IPS-15b (cell line): ENCODE measurements around the gene ZNF791.
A peak's percentile ranks its signal among the peaks of the same experiment; 100 is the strongest.
"Not testable (repeated sequence)": the region's sequence is repeated elsewhere in the genome, so short reads cannot be mapped to it uniquely, and the experiment has no call there.

Experiments
- H3K27me3 ChIP-seq: one replicate; pipeline ENCODE4 v1.6.1; 2013; ENCODE audit warnings: low read length; ENCODE audit not compliant: control insufficient read depth, insufficient read depth
- H3K36me3 ChIP-seq: one replicate; pipeline ENCODE4 v1.6.1; 2013; ENCODE audit warnings: low read length; ENCODE audit not compliant: control insufficient read depth, insufficient read depth
- H3K4me1 ChIP-seq: one replicate; pipeline ENCODE4 v1.6.1; 2013; ENCODE audit warnings: mild to moderate bottlenecking, low read length; ENCODE audit not compliant: control insufficient read depth, insufficient read depth
- H3K4me3 ChIP-seq: one replicate; pipeline ENCODE4 v1.5.1; 2013; ENCODE audit warnings: low read depth, low read length
- H3K9ac ChIP-seq: one replicate; pipeline ENCODE4 v1.6.1; 2013; ENCODE audit warnings: low read depth, mild to moderate bottlenecking, low read length
- H3K9me3 ChIP-seq: one replicate; pipeline ENCODE4 v1.6.1; 2013; ENCODE audit warnings: mild to moderate bottlenecking, low read length; ENCODE audit not compliant: control insufficient read depth, insufficient read depth

ZNF791 gene

DNA sequence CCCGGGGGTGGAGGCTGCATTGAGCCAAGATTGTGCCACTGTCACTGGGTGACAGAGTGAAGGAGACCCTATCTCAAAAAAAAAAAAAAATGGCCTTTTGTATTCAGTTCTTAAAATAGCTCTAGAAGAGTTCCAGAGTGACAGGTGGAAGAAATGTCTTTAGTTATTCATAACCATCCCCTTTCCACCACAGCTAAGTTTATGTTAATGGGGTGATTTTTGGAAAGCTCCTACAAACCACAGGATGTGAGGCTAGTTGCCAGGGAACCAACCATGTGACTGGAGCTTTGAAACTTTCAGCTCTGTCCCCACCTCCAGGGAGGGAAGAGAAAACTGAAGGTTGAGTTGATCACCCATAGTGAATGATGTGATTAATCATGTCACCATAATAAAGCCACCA is 7.0 kb upstream of the ZNF791 start:
- no peak overlapping the region for H3K9ac ChIP-seq
- no peaks in the 10 kb centered on the region for H3K4me1 ChIP-seq
- H3K9me3 ChIP-seq = no peaks in the 10 kb centered on the region
- H3K27me3 ChIP-seq = no peaks in the 10 kb centered on the region
- H3K36me3 ChIP-seq = no peaks in the 10 kb centered on the region
- no peak overlapping the region for H3K4me3 ChIP-seq

DNA sequence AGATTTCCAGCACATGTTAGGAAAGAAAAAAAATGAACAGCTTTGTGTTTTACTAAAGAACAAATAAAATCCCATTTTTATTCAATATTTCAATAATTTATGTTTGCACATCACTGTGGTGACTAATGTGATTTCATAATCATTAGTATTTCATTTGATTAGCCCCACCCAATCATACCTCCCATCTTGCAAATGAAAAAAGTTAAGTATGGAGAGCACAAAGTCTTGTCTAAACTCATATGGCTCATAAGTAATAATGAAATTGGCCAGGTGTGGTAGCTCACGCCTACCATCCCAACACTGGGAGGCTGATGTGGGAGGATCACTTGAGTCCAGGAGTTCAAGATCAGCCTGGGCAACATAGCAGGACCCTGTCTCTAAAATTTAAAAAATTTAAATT is 3.9 kb upstream of the ZNF791 start:
- H3K27me3 ChIP-seq = no peaks in the 10 kb centered on the region
- H3K4me3 ChIP-seq = no peak overlapping the region
- H3K9me3 ChIP-seq = no peaks in the 10 kb centered on the region
- H3K9ac ChIP-seq = no peak overlapping the region
- no peaks in the 10 kb centered on the region for H3K36me3 ChIP-seq
- H3K4me1 ChIP-seq = no peaks in the 10 kb centered on the region

DNA sequence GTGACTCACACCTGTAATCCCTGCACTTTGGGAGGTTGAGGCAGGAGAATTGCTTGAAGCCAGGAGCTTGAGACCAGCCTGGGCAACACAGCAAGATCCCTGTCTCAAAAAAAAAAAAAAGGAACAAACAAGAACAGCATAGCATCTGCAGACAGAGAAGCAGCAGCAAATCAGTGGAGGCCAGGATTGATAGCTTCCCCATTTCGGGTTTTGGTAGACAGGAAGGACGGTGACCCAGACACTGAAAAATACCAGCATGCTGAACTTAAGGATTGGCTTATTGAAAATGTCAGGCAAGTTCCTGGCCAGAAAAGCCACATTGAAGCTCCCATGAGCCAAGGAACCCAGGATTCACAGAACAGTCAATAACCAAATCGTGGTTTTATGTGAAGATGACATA is 3.1 kb upstream of the ZNF791 start:
- no peaks in the 10 kb centered on the region for H3K9me3 ChIP-seq
- H3K4me1 ChIP-seq = no peaks in the 10 kb centered on the region
- no peaks in the 10 kb centered on the region for H3K27me3 ChIP-seq
- no peak overlapping the region for H3K9ac ChIP-seq
- no peak overlapping the region for H3K4me3 ChIP-seq
- no peaks in the 10 kb centered on the region for H3K36me3 ChIP-seq

DNA sequence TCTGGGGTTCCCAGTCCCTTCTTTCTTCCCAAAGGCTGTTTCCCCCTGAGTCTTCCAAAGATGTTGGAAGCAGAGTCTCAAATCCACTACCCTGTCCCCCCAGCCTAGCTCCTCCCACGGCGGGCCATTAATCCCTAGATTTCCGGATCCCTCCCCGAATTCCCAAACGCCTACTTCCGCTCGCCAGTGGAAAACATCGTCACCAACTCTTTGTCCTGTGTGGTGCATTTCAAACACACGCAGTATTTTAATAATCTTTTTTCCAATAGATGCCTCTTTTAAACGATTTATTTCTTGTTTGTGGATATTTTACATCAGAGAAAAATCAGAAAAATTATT is 610 bp downstream of the ZNF791 start:
- Histone ChIP-seq H3K4me1 (no peaks in the 10 kb centered on the region), H3K4me3 (peak overlapping the region; percentile 76), H3K9ac (peak overlapping the region; percentile 89), H3K9me3 (no peaks in the 10 kb centered on the region), H3K36me3 (peaks cover 10% of the 10 kb centered on the region), H3K27me3 (no peaks in the 10 kb centered on the region)

DNA sequence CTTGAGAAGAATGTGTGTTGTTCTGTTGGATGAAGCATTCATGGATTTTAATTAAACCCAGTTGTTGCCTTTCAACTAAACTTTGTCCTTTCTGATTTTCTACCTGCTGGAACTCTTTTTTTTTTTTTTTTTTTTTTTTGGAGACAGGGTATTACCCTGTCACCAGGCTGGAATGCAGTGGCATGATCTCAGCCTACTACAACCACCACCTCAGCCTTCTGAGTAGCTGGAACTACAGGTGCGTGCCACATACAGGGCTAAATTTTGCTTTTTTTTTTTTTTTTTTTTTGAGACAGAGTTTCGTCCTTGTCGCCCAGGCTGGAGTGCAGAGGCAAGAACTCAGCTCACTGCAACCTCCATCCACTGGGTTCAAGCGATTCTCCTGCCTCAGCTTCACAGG is 6.9 kb downstream of the ZNF791 start:
- H3K9ac ChIP-seq = no peak overlapping the region
- no peaks in the 10 kb centered on the region for H3K4me1 ChIP-seq
- H3K27me3 ChIP-seq = no peaks in the 10 kb centered on the region
- H3K9me3 ChIP-seq = no peaks in the 10 kb centered on the region
- no peak overlapping the region for H3K4me3 ChIP-seq
- H3K36me3 ChIP-seq = peaks cover 10% of the 10 kb centered on the region

DNA sequence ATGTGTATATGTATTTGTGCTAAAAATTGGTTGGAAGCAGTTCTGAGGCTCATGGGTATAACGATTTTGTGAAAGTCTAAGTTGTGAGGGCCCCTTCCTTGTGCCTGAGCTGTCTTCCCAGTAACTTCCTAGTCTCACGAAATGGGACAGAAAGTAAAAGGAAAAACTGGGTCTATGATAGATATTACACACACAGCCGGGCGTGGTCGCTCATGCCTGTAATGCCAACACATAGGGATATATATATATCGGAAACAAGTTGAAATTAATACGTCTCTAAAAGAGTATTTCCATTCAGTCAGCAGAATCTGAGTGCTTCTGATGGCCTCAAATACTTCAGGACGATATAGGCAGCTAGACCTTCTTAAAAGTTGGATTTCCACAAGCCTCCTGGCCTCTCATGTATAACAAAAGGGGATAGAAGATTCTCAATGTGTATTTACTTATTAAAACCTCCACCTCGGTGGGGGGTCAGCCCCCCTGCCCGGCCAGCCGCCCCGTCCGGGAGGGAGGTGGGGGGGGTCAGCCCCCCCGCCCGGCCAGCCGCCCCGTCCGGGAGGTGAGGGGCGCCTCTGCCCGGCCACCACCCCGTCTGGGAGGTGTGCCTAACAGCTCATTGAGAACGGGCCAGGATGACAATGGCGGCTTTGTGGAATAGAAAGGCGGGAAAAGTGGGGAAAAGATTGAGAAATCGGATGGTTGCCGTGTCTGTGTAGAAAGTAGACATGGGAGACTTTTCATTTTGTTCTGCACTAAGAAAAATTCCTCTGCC is 10.7 kb downstream of the ZNF791 start:
- not testable (repeated sequence) for H3K27me3 ChIP-seq, H3K4me3 ChIP-seq, H3K9me3 ChIP-seq, H3K4me1 ChIP-seq, H3K9ac ChIP-seq
- peaks cover 16% of the 10 kb centered on the region for H3K36me3 ChIP-seq

DNA sequence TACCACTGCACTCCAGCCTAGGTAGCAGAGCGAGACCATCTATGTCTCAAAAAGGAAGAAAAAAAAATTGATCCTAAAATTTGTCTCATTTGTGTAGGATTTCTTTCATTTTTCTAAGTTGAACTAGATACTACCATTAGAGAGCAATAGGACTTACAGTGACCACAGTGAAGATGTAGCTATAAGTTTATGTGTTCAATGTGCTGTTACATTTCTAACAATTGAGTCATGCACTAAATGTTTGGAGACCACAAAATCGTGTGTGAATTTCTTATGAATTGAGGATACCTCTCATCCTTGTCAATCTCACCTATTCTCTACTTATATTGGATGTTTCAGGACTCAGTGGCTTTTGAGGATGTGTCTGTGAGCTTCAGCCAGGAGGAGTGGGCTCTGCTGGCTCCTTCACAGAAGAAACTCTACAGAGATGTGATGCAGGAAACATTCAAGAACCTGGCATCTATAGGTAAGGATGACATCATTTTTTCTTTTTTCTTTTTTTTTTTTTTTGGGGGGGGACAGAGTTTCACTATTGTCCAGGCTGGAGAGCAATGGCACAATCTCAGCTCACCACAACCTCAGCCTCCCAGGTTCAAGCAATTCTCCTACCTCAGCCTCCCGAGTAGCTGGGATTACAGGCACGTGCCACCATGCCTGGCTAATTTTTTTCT is 12.8 kb downstream of the ZNF791 start:
- Histone ChIP-seq H3K27me3 (no peaks in the 10 kb centered on the region), H3K9ac (no peak overlapping the region), H3K9me3 (peaks cover 8% of the 10 kb centered on the region), H3K4me3 (no peak overlapping the region), H3K36me3 (peaks cover 33% of the 10 kb centered on the region), H3K4me1 (no peaks in the 10 kb centered on the region)

DNA sequence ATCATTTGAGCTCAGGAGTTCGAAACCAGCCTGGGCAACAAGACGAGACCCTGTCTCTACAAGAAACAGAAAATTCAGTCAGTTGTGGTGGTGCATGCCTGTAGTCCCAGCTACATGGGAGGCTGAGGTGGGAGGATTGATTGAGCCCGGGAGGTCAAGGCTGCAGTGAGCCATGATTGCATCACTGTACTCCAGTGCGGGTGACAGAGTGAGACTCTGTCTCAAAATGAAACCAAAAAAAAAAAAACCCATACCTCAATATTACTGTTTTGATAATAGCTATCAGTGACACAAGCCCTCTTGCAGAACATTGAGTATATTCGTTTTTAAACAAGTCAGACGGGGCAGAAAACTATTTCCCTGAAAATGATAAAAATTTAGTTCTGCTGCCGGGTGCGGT is 16.2 kb downstream of the ZNF791 start:
- Histone ChIP-seq H3K4me1 (no peaks in the 10 kb centered on the region), H3K9me3 (peaks cover 17% of the 10 kb centered on the region), H3K9ac (no peak overlapping the region), H3K36me3 (peaks cover 42% of the 10 kb centered on the region), H3K27me3 (no peaks in the 10 kb centered on the region), H3K4me3 (no peak overlapping the region)

DNA sequence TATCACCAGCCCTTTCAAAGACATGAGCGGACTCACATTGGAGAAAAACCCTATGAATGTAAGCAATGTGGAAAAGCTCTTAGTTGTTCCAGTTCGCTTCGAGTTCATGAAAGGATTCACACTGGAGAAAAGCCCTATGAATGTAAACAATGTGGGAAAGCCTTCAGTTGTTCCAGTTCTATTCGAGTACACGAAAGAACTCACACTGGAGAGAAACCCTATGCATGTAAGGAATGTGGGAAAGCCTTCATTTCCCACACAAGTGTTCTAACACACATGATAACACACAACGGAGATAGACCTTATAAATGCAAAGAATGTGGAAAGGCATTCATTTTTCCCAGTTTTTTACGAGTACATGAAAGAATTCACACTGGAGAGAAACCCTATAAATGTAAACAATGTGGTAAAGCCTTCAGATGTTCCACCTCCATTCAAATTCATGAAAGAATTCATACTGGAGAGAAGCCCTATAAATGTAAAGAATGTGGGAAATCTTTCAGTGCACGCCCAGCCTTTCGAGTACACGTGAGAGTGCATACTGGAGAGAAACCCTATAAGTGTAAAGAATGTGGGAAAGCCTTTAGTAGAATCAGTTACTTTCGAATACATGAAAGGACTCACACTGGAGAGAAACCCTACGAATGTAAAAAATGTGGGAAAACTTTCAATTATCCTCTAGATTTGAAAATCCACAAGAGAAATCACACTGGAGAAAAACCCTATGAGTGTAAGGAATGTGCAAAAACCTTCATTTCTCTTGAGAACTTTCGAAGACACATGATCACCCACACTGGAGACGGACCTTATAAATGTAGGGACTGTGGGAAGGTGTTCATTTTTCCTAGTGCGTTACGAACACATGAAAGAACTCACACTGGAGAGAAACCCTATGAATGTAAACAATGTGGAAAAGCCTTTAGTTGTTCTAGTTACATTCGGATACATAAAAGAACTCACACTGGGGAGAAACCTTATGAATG is 17.6 kb downstream of the ZNF791 start:
- H3K9ac ChIP-seq = no peak overlapping the region
- peaks cover 42% of the 10 kb centered on the region for H3K36me3 ChIP-seq
- peaks cover 17% of the 10 kb centered on the region for H3K9me3 ChIP-seq
- H3K4me3 ChIP-seq = no peak overlapping the region
- H3K27me3 ChIP-seq = no peaks in the 10 kb centered on the region
- H3K4me1 ChIP-seq = no peaks in the 10 kb centered on the region

DNA sequence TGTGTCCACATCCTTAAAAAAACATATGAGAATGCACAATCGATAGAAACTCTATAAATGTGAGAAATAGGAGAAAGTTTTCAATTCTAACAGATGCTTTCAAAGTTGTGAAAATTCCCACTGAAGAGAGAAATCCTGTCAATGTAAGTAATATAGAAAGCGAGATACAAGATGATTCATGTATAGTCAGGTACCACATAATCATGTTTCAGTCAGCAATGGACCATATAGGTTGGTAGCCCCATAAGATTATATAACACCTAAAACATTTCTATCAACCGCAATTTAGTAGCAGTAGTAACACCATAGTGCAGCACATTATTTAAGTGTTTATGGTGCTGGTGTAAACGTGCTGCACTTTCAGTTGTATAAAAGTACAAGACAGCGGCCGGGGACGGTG is 18.5 kb downstream of the ZNF791 start:
- no peaks in the 10 kb centered on the region for H3K4me1 ChIP-seq
- H3K4me3 ChIP-seq = no peak overlapping the region
- no peak overlapping the region for H3K9ac ChIP-seq
- H3K27me3 ChIP-seq = no peaks in the 10 kb centered on the region
- peaks cover 36% of the 10 kb centered on the region for H3K36me3 ChIP-seq
- peaks cover 17% of the 10 kb centered on the region for H3K9me3 ChIP-seq

DNA sequence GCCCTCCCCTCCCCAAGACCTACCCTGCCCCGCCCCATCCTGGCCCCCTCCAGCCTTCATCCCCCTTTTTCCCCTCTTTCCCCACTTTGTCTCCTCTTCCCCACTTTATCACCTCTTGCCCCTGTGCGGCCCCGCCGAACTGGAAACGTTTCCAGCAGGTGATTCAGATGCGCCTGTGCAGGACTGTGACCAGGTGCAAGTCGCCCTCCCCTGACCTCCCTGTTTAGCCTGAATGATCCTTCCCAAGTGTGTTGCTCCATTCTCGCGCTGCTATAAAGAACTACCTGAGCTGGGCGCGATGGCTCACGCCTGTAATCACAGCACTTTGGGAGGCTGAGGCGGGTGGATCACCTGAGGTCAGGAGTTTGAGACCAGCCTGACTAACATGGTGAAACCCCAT is 25.9 kb downstream of the ZNF791 start:
- Histone ChIP-seq H3K27me3 (no peaks in the 10 kb centered on the region), H3K9me3 (no peaks in the 10 kb centered on the region), H3K4me3 (no peak overlapping the region), H3K36me3 (no peaks in the 10 kb centered on the region), H3K4me1 (no peaks in the 10 kb centered on the region), H3K9ac (no peak overlapping the region)
